Right atrium auricular region (tissue), 2 donors: Measurements from ENCODE around the gene TRPM3. TPM values are rescaled to one million over a fixed set of nuclear protein-coding genes. Genes with fewer than 3 reads are reported as not detected.

Source experiments
- DNase-seq: peaks from one replicate; pipeline ENCODE4 v3.0.0-alpha.2; 2019; ENCODE audit warnings: low spot score
- H3K27ac ChIP-seq, 2 donors: fragments of 200-600 bp; sonication (generic); 1 replicate in 1 of 2; 2 replicates in 1 of 2; pipeline ENCODE4 v1.5.1; 2016 to 2019
- H3K27me3 ChIP-seq, 2 donors: fragments of 200-600 bp; sonication (generic); one replicate each; pipeline versions ENCODE4 v1.5.1 to v1.6.0; 2017 to 2019
- H3K36me3 ChIP-seq: fragments of 200-600 bp; sonication (generic); one replicate; pipeline ENCODE4 v1.5.1; 2016
- H3K4me1 ChIP-seq, 2 donors: fragments of 200-600 bp; sonication (generic); one replicate each; pipeline versions ENCODE4 v1.5.1 to v1.6.0; 2017 to 2019
- H3K4me3 ChIP-seq, 2 donors: fragments of 200-600 bp; sonication (generic); 1 replicate in 1 of 2; 2 replicates in 1 of 2; pipeline ENCODE4 v1.5.1; 2017 to 2019; ENCODE audit warnings: mild to moderate bottlenecking in 1 of 2, moderate library complexity in 1 of 2
- H3K9me3 ChIP-seq, 2 donors: fragments of 200-600 bp; sonication (generic); one replicate each; pipeline ENCODE4 v1.5.1; 2019
- CTCF ChIP-seq, 2 donors: fragments of 200-600 bp; sonication (generic); IDR thresholded peaks; one replicate each; pipeline ENCODE4 v1.5.1; 2019; ENCODE audit warnings: antibody characterized with exemption in 2 of 2
- microRNA counts, 2 donors: library from miRNA; unstranded; fragments of <30 nt; microRNA quantifications; one replicate each; lab custom pipeline; 2016 to 2017
- microRNA-seq, 2 donors: library from miRNA; unstranded; fragments of <30 nt; microRNA quantifications; one replicate each; pipeline ENCODE4, GENCODE V29; 2016 to 2017; ENCODE audit warnings: borderline number of aligned reads in 2 of 2, borderline replicate concordance in 1 of 2
- total RNA-seq, 2 donors: library from RNA; depleted of rRNA; stranded (reverse); fragments of >200 nt; gene quantifications; one replicate each; pipeline ENCODE4 v1.1.0, GENCODE V29; 2016

TRPM3 gene
- total RNA-seq, 2 donors from 2014 or later: 0.59 to 1.5 TPM

DNA sequence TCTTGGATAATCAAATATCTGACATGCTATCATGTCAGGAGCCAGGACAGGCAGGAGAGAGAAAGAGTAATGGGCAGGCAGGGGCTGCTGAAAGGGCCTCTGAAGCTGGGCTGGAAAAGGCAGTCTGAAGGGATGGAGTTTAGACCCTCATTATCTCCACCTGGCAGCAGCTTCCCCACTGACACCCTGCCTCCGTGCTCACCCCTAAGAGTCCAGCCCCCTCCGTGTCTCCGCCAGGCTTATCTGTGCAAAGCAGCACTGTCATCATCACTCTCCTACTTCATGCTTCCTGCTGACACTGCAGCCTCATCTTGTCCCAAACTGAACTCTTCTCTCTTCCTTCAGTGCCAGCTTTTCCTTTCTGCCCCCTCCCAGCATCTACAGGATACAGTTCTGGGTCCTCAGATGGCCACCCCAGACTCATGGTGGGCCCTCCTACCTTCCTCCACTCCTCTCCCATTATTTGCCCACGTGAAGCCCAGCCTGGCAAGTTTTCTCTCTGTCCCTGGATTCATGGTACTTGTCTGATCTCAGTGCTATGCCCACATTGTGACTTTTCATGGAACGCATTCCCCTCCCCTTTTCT is 636.1 kb downstream of the TRPM3 start:
- Histone ChIP-seq H3K36me3 (no peaks in the 10 kb centered on the region), H3K9me3 (no peaks in the 10 kb centered on the region), H3K4me3 (no peak overlapping the region), H3K27ac (peak overlapping the region; percentile 90), H3K4me1 (peaks cover 0 to 83% of the 10 kb centered on the region in 2 donors), H3K27me3 (no peaks in the 10 kb centered on the region)
- no peak for TF ChIP-seq CTCF (IDR thresholded peaks at IDR 0.05)
- DNase-seq: peak; percentile 78

DNA sequence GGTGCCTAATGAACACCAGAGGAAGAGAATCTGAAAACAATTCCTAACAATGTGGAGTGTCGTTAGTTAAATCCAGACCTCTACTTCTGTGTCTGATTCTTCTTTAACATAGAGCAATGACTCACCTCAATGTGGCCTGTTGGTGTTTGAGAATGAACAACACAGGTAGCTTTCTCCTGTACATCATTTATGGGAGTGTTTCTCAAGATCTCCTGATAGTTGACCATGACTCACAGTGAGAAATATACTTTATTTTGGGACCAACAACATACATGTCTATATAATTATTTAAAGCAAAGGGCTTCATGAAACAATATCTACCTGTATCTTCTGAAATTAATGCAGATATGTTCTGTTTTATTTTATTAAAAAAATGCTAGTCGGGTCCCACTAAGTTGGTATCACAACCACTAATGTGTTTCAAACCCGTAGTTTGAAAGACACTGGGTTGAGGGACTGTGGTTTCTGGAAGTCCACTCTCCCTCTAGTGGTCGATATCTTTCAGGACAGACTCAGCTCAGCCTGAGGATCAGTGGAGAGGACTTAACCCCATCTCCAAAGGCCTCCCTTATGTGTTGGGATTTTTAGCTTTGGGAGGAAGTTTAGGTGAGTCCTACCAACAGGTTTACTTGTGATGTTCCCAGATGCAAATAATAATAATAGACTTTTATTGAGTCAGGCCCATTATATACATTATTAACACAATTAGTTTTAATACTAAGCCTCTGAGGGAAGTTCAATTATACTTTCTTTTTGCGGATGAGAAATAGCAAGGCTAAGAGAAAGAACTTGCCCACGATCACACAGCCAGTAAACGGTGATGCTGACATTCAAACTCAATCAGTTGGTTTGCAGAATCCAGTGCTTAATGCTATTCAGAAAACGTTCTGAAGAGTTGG is 636.9 kb downstream of the TRPM3 start:
- Histone ChIP-seq H3K27me3 (no peaks in the 10 kb centered on the region), H3K4me1 (peaks cover 0 to 90% of the 10 kb centered on the region in 2 donors), H3K4me3 (no peak overlapping the region), H3K27ac (peak overlapping the region; percentile 90), H3K9me3 (no peaks in the 10 kb centered on the region), H3K36me3 (no peaks in the 10 kb centered on the region)
- peak; percentile 76 to 84 for TF ChIP-seq CTCF (IDR thresholded peaks at IDR 0.05)
- no peak for DNase-seq

DNA sequence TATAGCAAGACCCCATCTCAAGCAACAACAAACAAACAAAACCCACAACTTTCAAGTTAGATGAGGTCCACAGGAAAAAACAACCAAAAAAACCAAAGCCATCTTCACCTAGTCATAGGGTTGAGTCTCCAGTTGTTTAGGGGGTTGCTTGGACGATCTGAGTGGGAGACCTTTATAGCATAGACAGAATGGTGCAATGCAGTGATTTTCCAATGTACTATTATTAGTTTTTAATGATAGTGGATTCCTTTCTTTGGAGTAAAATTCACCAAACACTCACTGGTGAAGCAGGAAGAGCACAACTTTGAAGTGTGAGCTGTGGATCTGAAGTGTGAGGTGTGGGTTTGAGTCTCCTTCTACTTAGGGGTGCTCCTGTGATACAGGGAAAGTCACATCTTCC is 640.0 kb downstream of the TRPM3 start:
- H3K27me3 ChIP-seq: no peaks in the 10 kb centered on the region
- peak overlapping the region; percentile 90 for H3K27ac ChIP-seq
- no peaks in the 10 kb centered on the region for H3K9me3 ChIP-seq
- peaks cover 0 to 96% of the 10 kb centered on the region in 2 donors for H3K4me1 ChIP-seq
- H3K36me3 ChIP-seq: no peaks in the 10 kb centered on the region
- no peak for DNase-seq
- no peak overlapping the region for H3K4me3 ChIP-seq
- no peak for TF ChIP-seq CTCF (IDR thresholded peaks at IDR 0.05)

DNA sequence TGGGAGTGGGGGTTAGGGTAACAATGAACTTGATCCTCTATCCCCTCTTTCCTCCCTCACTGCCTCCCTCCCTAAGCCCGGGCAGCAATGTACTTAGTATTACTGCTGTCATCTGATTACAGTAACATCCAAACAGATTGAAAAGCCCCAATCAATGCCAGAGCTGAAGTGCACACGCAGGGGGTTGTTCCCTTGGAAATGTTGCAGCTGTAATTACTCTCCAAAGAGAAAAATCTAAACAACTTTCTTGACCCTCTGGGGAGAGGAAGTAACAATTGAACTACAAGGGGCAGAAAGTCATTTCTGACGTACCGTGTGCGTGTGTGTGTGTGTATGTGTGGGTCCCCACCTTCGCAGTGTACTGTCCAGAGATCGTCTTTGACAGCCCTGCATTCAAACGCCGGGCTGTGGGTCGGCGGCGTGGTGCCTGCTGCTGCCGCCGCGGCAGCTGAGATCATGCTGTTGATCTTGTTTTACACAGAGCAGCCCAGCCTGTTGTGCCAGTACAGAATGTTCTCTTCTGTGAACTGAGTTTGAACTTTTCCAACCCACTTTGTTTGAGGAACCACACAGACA is 640.9 kb downstream of the TRPM3 start:
- H3K27ac ChIP-seq: peak overlapping the region; percentile 90
- no peak for TF ChIP-seq CTCF (IDR thresholded peaks at IDR 0.05)
- no peaks in the 10 kb centered on the region for H3K36me3 ChIP-seq
- no peaks in the 10 kb centered on the region for H3K9me3 ChIP-seq
- H3K4me3 ChIP-seq: no peak overlapping the region
- H3K27me3 ChIP-seq: no peaks in the 10 kb centered on the region
- H3K4me1 ChIP-seq: peaks cover 0 to 96% of the 10 kb centered on the region in 2 donors
- peak; percentile 99 for DNase-seq

DNA sequence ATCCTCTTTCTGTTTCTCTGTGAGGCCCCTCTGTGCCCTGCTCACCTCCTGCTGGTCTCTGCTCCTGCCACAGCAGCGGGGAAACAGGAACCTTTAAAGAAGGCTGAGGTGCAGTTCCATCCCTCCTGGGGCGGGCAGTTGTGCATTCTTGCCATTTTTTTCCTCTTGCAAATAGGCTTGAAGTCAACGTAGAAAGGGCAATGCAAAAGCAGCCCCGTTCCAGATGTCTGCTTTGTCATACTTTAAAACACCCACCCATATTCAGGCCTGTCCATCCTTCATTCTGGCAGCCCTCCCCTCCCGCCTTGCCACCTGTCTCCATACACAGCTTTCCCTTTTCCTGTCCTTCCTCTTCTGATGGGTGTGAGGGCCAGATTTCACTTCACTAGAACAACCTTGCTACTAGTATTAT is 641.5 kb downstream of the TRPM3 start:
- Histone ChIP-seq H3K36me3 (no peaks in the 10 kb centered on the region), H3K9me3 (no peaks in the 10 kb centered on the region), H3K4me1 (peaks cover 0 to 96% of the 10 kb centered on the region in 2 donors), H3K4me3 (no peak overlapping the region), H3K27ac (peak overlapping the region; percentile 90), H3K27me3 (no peaks in the 10 kb centered on the region)
- TF ChIP-seq CTCF (IDR thresholded peaks at IDR 0.05): no peak
- no peak for DNase-seq

MicroRNAs encoded within 50 kb of the gene (microRNA counts, 767-probe panel; counts per million panel counts)
- microRNA hsa-miR-204-5p (lab: Ali Mortazavi, UCI): 3,650 to 7,748 counts per million in 2 donors

Small RNAs within 50 kb of the gene (microRNA-seq; reads per million reads assigned to microRNA genes)
- gene MIR204: 222 to 366 reads per million in 2 donors
